ENCODE measurements around the gene PRSS2. TPM values are rescaled to one million over a fixed set of nuclear protein-coding genes. Genes with fewer than 3 reads are reported as not detected.

PRSS2 gene
- total RNA-seq, 2 experiments from 2014 or later = not detected

DNA sequence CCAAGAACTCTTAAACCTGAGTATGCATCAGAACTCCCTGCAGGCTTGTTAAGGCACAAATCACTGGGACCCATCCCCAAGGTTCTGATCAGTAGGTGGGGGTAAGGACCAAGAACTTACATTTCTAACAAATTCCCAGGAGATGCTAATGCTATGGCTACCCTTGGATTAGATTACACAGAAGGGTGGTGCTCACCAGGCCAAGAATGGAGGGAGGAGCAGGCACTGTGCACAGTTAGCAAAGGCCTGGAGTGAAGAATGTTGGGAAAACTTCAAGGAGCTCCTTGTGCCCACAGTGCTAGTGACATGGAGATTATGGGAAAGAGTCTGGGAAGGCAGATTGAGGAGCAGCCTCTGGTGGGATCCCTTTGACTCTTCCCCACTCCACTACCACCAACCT is 1.9 kb downstream of the PRSS2 start:
- Histone ChIP-seq H3K36me3 (ENCODE audit: insufficient read depth, low read length) (no peaks in the 10 kb centered on the region), H3K27ac (ENCODE audit: low read depth in 1 of 2, low read length in 2 of 2) (no peak overlapping the region), H3K4me3 (ENCODE audit: low read length) (no peak overlapping the region), H3K9me3 (ENCODE audit: control insufficient read depth in 1 of 2, insufficient read depth in 1 of 2, low read length in 2 of 2) (no peaks in the 10 kb centered on the region), H3K27me3 (ENCODE audit: control insufficient read depth in 1 of 2, insufficient read depth in 2 of 2, low read length in 2 of 2) (no peaks in the 10 kb centered on the region), H3K4me1 (ENCODE audit: insufficient read depth, low read length) (no peaks in the 10 kb centered on the region)
- no peaks in the 10 kb centered on the region for H3K27me3 Mint-ChIP-seq
- no peak overlapping the region for H3K4me3 Mint-ChIP-seq
- POLR2A ChIA-PET = no interaction called here
- no peaks in the 10 kb centered on the region for H3K4me1 Mint-ChIP-seq (ENCODE audit: low read depth)
- DNase-seq = no peak
- CTCF ChIA-PET = no interaction called here
- H3K36me3 Mint-ChIP-seq (ENCODE audit: low read depth) = no peaks in the 10 kb centered on the region
- TF ChIP-seq, protein P1, sequence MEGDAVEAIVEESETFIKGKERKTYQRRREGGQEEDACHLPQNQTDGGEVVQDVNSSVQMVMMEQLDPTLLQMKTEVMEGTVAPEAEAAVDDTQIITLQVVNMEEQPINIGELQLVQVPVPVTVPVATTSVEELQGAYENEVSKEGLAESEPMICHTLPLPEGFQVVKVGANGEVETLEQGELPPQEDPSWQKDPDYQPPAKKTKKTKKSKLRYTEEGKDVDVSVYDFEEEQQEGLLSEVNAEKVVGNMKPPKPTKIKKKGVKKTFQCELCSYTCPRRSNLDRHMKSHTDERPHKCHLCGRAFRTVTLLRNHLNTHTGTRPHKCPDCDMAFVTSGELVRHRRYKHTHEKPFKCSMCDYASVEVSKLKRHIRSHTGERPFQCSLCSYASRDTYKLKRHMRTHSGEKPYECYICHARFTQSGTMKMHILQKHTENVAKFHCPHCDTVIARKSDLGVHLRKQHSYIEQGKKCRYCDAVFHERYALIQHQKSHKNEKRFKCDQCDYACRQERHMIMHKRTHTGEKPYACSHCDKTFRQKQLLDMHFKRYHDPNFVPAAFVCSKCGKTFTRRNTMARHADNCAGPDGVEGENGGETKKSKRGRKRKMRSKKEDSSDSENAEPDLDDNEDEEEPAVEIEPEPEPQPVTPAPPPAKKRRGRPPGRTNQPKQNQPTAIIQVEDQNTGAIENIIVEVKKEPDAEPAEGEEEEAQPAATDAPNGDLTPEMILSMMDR (IDR thresholded peaks at IDR 0.05) = no peak
- H3K9me3 Mint-ChIP-seq = no peaks in the 10 kb centered on the region
- no peak overlapping the region for H3K27ac Mint-ChIP-seq
- intact Hi-C loops (cut with DNase I, micrococcal nuclease) = no loop called here
- ATAC-seq (ENCODE audit: poor library complexity) = no peak

GRCh38 chr7:142773230-142773629 is 2.5 kb downstream of the PRSS2 start:
- TF ChIP-seq, protein P1 (IDR thresholded peaks at IDR 0.05) = no peak
- Histone ChIP-seq H3K27ac (ENCODE audit: low read depth in 1 of 2, low read length in 2 of 2) (no peak overlapping the region), H3K27me3 (ENCODE audit: control insufficient read depth in 1 of 2, insufficient read depth in 2 of 2, low read length in 2 of 2) (no peaks in the 10 kb centered on the region), H3K9me3 (ENCODE audit: control insufficient read depth in 1 of 2, insufficient read depth in 1 of 2, low read length in 2 of 2) (no peaks in the 10 kb centered on the region), H3K36me3 (ENCODE audit: insufficient read depth, low read length) (no peaks in the 10 kb centered on the region), H3K4me3 (ENCODE audit: low read length) (no peak overlapping the region), H3K4me1 (ENCODE audit: insufficient read depth, low read length) (no peaks in the 10 kb centered on the region)
- intact Hi-C loops (cut with DNase I, micrococcal nuclease) = no loop called here
- no peaks in the 10 kb centered on the region for H3K36me3 Mint-ChIP-seq (ENCODE audit: low read depth)
- no peaks in the 10 kb centered on the region for H3K27me3 Mint-ChIP-seq
- CTCF ChIA-PET = no interaction called here
- no peaks in the 10 kb centered on the region for H3K4me1 Mint-ChIP-seq (ENCODE audit: low read depth)
- no peak overlapping the region for H3K4me3 Mint-ChIP-seq
- no peak for ATAC-seq (ENCODE audit: poor library complexity)
- POLR2A ChIA-PET = no interaction called here
- H3K27ac Mint-ChIP-seq = no peak overlapping the region
- H3K9me3 Mint-ChIP-seq = no peaks in the 10 kb centered on the region
- no peak for DNase-seq

DNA sequence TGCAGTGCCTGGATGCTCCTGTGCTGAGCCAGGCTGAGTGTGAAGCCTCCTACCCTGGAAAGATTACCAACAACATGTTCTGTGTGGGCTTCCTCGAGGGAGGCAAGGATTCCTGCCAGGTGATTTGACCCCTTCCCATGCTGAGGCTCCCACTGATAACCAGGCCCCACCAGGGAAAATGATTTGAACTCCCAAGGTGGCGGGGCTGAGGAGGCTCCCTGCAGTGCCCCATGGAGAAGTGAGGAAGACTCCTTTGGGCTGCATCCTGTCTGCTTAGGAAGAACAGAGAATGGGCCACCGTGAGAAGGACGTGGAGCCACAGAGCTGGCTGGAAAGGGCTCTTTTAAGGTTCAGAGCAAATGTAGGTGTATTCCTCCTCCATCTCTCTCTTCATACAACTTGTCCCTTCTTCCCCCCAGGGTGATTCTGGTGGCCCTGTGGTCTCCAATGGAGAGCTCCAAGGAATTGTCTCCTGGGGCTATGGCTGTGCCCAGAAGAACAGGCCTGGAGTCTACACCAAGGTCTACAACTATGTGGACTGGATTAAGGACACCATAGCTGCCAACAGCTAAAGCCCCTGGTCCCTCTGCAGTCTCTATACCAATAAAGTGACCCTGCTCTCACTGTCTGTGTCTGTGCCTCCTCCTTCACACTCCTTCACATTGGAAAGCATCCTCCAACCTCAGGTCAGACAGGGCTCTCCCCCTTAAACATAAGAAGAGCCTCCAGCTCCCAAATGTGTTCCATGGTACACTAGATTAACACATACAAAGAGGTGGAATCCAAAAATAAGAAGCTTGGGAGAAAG is 3.4 kb downstream of the PRSS2 start:
- TF ChIP-seq, protein P1 (IDR thresholded peaks at IDR 0.05) = no peak
- H3K9me3 Mint-ChIP-seq = no peaks in the 10 kb centered on the region
- Histone ChIP-seq H3K27ac (ENCODE audit: low read depth in 1 of 2, low read length in 2 of 2) (no peak overlapping the region), H3K27me3 (ENCODE audit: control insufficient read depth in 1 of 2, insufficient read depth in 2 of 2, low read length in 2 of 2) (no peaks in the 10 kb centered on the region), H3K4me3 (ENCODE audit: low read length) (no peak overlapping the region), H3K9me3 (ENCODE audit: control insufficient read depth in 1 of 2, insufficient read depth in 1 of 2, low read length in 2 of 2) (no peaks in the 10 kb centered on the region), H3K36me3 (ENCODE audit: insufficient read depth, low read length) (no peaks in the 10 kb centered on the region), H3K4me1 (ENCODE audit: insufficient read depth, low read length) (no peaks in the 10 kb centered on the region)
- H3K27me3 Mint-ChIP-seq = no peaks in the 10 kb centered on the region
- no peak for DNase-seq
- no peaks in the 10 kb centered on the region for H3K4me1 Mint-ChIP-seq (ENCODE audit: low read depth)
- no peak overlapping the region for H3K4me3 Mint-ChIP-seq
- ChIA-PET CTCF (no interaction called here), POLR2A (no interaction called here)
- no peak for ATAC-seq (ENCODE audit: poor library complexity)
- H3K27ac Mint-ChIP-seq = no peak overlapping the region
- no peaks in the 10 kb centered on the region for H3K36me3 Mint-ChIP-seq (ENCODE audit: low read depth)
- intact Hi-C loops (cut with DNase I, micrococcal nuclease) = no loop called here
